PC-3 (cell line): ENCODE results near the gene CFAP47. TPM values are rescaled to one million over a fixed set of nuclear protein-coding genes. Genes with fewer than 3 reads are reported as not detected.

Source experiments
- ATAC-seq: fragments of 200-7000 bp; cut with Tn5 transposase; 2 replicates; pipeline ENCODE4 v1.9.1; 2020; ENCODE audit warnings: mild to moderate bottlenecking, moderate library complexity
- BruUV-seq: library from RNA; stranded (reverse); fragments of 400-500 nt; replicated peaks from 2 replicates; lab custom pipeline; 2021; lab: Mats Ljungman, UMichigan
- CTCF ChIA-PET: fragments of 300-600 bp; sonication (Branson Sonifier 250); formaldehyde crosslinking; loops from one replicate; lab custom pipeline; 2022; ENCODE audit warnings: antibody characterized with exemption; lab: Charles Lee
- POLR2A ChIA-PET: fragments of 300-600 bp; sonication (Branson Sonifier 250); formaldehyde crosslinking; loops from one replicate; lab custom pipeline; 2022; ENCODE audit warnings: antibody characterized with exemption; ENCODE audit not compliant: unreplicated experiment; lab: Charles Lee
- DNase-seq: peaks from one replicate; pipeline ENCODE4 v3.0.0-alpha.2; 2015
- H2AFZ ChIP-seq: fragments of 300-600 bp; sonication (generic); 2 replicates; pipeline ENCODE4 v1.6.0; 2016; ENCODE audit warnings: antibody characterized with exemption, low read length
- H3F3A ChIP-seq: fragments of 300-600 bp; sonication (generic); one replicate; pipeline ENCODE4 v1.6.0; 2017; ENCODE audit warnings: antibody characterized with exemption, low read length, control low read depth, mild to moderate bottlenecking; ENCODE audit not compliant: unreplicated experiment
- H3K27ac ChIP-seq: fragments of 300-600 bp; sonication (generic); 2 replicates; pipeline ENCODE4 v1.5.1; 2016; ENCODE audit warnings: mild to moderate bottlenecking, low read length
- H3K27me3 ChIP-seq: fragments of 300-600 bp; sonication (generic); 2 replicates; pipeline ENCODE4 v1.6.1; 2016; ENCODE audit warnings: low read length, mixed read lengths
- H3K36me3 ChIP-seq: fragments of 300-600 bp; sonication (generic); 2 replicates; pipeline ENCODE4 v1.6.1; 2016; ENCODE audit warnings: low read depth, mixed run types, low read length, mixed read lengths
- H3K4me1 ChIP-seq: fragments of 300-600 bp; sonication (generic); 2 replicates; pipeline ENCODE4 v1.5.1; 2016; ENCODE audit warnings: low read length; ENCODE audit not compliant: insufficient read depth
- H3K4me2 ChIP-seq: fragments of 300-600 bp; sonication (generic); 2 replicates; pipeline ENCODE4 v1.6.0; 2016; ENCODE audit warnings: low read length
- H3K4me3 ChIP-seq: fragments of 300-600 bp; sonication (generic); 2 replicates; pipeline ENCODE4 v1.5.1; 2016; ENCODE audit warnings: mild to moderate bottlenecking, low read length, mixed read lengths
- H3K79me2 ChIP-seq: fragments of 300-600 bp; sonication (generic); 2 replicates; pipeline ENCODE4 v1.6.1; 2017; ENCODE audit warnings: low read length, mixed read lengths
- H3K9ac ChIP-seq: fragments of 300-600 bp; sonication (generic); 2 replicates; pipeline ENCODE4 v1.6.0; 2016; ENCODE audit warnings: mild to moderate bottlenecking, low read length
- H3K9me2 ChIP-seq: fragments of 300-600 bp; sonication (generic); replicated peaks from 2 replicates; pipeline ENCODE4 v1.6.1; 2016; ENCODE audit warnings: mixed run types, low read length, mixed read lengths
- H3K9me3 ChIP-seq: fragments of 300-600 bp; sonication (generic); 2 replicates; pipeline ENCODE4 v1.6.1; 2016; ENCODE audit warnings: low read length, mixed read lengths
- H4K20me1 ChIP-seq: fragments of 300-600 bp; sonication (generic); 2 replicates; pipeline ENCODE4 v1.6.1; 2016; ENCODE audit warnings: low read length, mixed read lengths
- CTCF ChIP-seq: fragments of 300-600 bp; sonication (generic); conservative IDR thresholded peaks from 2 replicates; pipeline ENCODE4 v1.5.1; 2017; ENCODE audit warnings: antibody characterized with exemption, low read depth, mild to moderate bottlenecking, low read length
- EZH2 ChIP-seq: fragments of 300-600 bp; sonication (generic); IDR thresholded peaks from one replicate; pipeline ENCODE4 v1.6.1; 2017; ENCODE audit warnings: antibody characterized with exemption, mild to moderate bottlenecking, low read length; ENCODE audit not compliant: unreplicated experiment
- EZH2phosphoT487 ChIP-seq: fragments of 300-600 bp; sonication (generic); IDR thresholded peaks from 2 replicates; pipeline ENCODE4 v1.6.1; 2018; ENCODE audit warnings: mild to moderate bottlenecking, antibody characterized with exemption, low read length, borderline replicate concordance
- intact Hi-C: fragments of 100-400 bp; cut with micrococcal nuclease; formaldehyde crosslinking; loops from 2 replicates; pipeline ENCODE4 v1.9.0; 2023
- total RNA-seq: library from RNA; depleted of rRNA; stranded (reverse); fragments of >200 nt; gene quantifications from 2 replicates; pipeline ENCODE4 v1.2.3, GENCODE V29; 2014

CFAP47 gene
- total RNA-seq, 1 experiment from 2014 or later: not detected

GRCh38 chrX:36344301-36344700 lies 424.8 kb downstream of the CFAP47 start:
- no peak overlapping the region for H3K27ac ChIP-seq
- H3F3A ChIP-seq: no peaks in the 10 kb centered on the region
- H2AFZ ChIP-seq: no peak overlapping the region
- ATAC-seq: no peak
- H3K4me3 ChIP-seq: no peak overlapping the region
- BruUV-seq: no TSS peak
- H3K79me2 ChIP-seq: no peaks in the 10 kb centered on the region
- CTCF ChIA-PET: no interaction called here
- H3K36me3 ChIP-seq: no peaks in the 10 kb centered on the region
- H4K20me1 ChIP-seq: no peaks in the 10 kb centered on the region
- no peaks in the 10 kb centered on the region for H3K27me3 ChIP-seq
- H3K9me2 ChIP-seq: no peaks in the 10 kb centered on the region
- H3K9ac ChIP-seq: no peak overlapping the region
- H3K9me3 ChIP-seq: no peaks in the 10 kb centered on the region
- POLR2A ChIA-PET: interaction anchor here (0.7 kb wide), 1 partner anchor 1656 kb away, joined by 3 read pairs; no protein-coding TSS in a partner anchor
- H3K4me2 ChIP-seq: no peak overlapping the region
- no peaks in the 10 kb centered on the region for H3K4me1 ChIP-seq
- TF ChIP-seq EZH2phosphoT487: no peak
- no peak for TF ChIP-seq EZH2
- TF ChIP-seq CTCF: no peak
- intact Hi-C loops: no loop called here
- no peak for DNase-seq

GRCh38 chrX:36348509-36348908 lies 429.0 kb downstream of the CFAP47 start:
- Histone ChIP-seq H2AFZ (no peak overlapping the region), H3K4me2 (no peak overlapping the region), H3K9ac (no peak overlapping the region), H3F3A (no peaks in the 10 kb centered on the region), H3K36me3 (no peaks in the 10 kb centered on the region), H3K79me2 (no peaks in the 10 kb centered on the region), H3K9me3 (no peaks in the 10 kb centered on the region), H3K27ac (no peak overlapping the region), H3K27me3 (no peaks in the 10 kb centered on the region), H3K4me3 (no peak overlapping the region), H4K20me1 (no peaks in the 10 kb centered on the region), H3K4me1 (no peaks in the 10 kb centered on the region), H3K9me2 (no peaks in the 10 kb centered on the region)
- POLR2A ChIA-PET: no interaction called here
- no TSS peak for BruUV-seq
- DNase-seq (no peak), ATAC-seq (no peak)
- CTCF ChIA-PET: no interaction called here
- intact Hi-C loops: no loop called here
- TF ChIP-seq EZH2phosphoT487: no peak
- TF ChIP-seq EZH2: no peak
- TF ChIP-seq CTCF: no peak

DNA sequence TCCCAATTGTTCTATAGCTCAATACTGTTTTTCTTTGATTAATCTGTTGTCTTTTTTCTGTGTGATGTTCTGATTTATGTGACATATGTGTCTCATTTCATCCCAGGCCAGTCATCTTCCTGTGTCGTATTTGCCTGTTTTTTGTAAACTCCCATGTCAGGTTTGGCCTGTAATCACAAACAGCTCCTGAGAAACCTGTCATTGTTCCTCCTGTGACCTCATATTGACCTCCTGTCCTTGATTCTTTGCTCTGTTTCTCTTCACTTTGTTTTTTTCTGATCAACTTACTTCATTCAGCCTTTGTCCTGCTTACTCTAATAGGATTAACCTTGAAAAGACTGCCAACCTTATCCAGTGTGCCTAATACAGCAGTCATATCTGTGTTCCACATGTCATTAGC lies 438.3 kb downstream of the CFAP47 start:
- Histone ChIP-seq H3K9ac (no peak overlapping the region), H3K27ac (no peak overlapping the region), H3K4me1 (no peaks in the 10 kb centered on the region), H3K27me3 (no peaks in the 10 kb centered on the region), H3K4me3 (no peak overlapping the region), H3K9me3 (no peaks in the 10 kb centered on the region), H3F3A (no peaks in the 10 kb centered on the region), H3K79me2 (no peaks in the 10 kb centered on the region), H2AFZ (no peak overlapping the region), H4K20me1 (no peaks in the 10 kb centered on the region), H3K36me3 (no peaks in the 10 kb centered on the region), H3K9me2 (no peaks in the 10 kb centered on the region), H3K4me2 (no peak overlapping the region)
- TF ChIP-seq CTCF (no peak), EZH2phosphoT487 (no peak)
- POLR2A ChIA-PET: no interaction called here
- CTCF ChIA-PET: no interaction called here
- intact Hi-C loops: no loop called here
- BruUV-seq: no TSS peak
- ATAC-seq: no peak
- no peak for DNase-seq
